ENCODE measurements around the gene NAA30.

GRCh38 chr14:57378661-57379060 is 11.7 kb upstream of the NAA30 start:
- TF ChIP-seq CTCF (IDR thresholded peaks at IDR 0.05): peak in 2 of 7 experiments; percentile 8 to 17
- TF ChIP-seq POLR2A (IDR thresholded peaks at IDR 0.05): no peak

Measured in body of pancreas (tissue), 4 donors.